Neural cell (in vitro differentiated cells): ENCODE measurements around the gene ZNF557.

Source experiments
- RAD21 ChIP-seq: fragments of 450-650 bp; conservative IDR thresholded peaks from 2 replicates; pipeline ENCODE4 v1.6.1; 2014; ENCODE audit warnings: antibody characterized with exemption, mild to moderate bottlenecking, moderate library complexity
- TF ChIP-seq, protein P1 (sequence below): fragments of 450-650 bp; IDR thresholded peaks from 2 replicates; pipeline ENCODE4 v1.5.1; 2014; ENCODE audit warnings: antibody characterized with exemption, mild to moderate bottlenecking, moderate library complexity; ENCODE audit not compliant: poor library complexity, severe bottlenecking
- TF ChIP-seq, protein P2 (sequence below): IDR thresholded peaks from 2 replicates; pipeline ENCODE4 v1.6.1; 2012; ENCODE audit warnings: borderline replicate concordance

DNA sequence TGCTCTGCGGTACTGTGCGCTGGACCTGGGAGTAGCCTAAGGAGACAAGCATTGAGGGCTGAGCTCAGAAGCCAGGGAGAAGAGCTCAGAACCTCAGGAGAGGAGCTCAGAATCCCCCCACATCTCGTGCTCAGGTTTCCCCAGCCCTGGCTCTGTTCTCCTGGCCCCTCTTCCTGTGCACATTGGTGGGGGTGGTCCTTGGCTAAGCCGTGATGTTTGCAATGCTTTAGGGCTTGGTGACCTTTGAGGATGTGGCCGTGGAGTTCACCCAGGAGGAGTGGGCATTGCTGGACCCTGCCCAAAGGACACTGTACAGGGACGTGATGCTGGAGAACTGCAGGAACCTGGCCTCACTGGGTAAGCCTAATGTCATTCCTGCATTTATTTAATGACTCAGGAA, 6.6 kb downstream of the ZNF557 start:
- TF ChIP-seq RAD21: no peak
- TF ChIP-seq, protein P1, sequence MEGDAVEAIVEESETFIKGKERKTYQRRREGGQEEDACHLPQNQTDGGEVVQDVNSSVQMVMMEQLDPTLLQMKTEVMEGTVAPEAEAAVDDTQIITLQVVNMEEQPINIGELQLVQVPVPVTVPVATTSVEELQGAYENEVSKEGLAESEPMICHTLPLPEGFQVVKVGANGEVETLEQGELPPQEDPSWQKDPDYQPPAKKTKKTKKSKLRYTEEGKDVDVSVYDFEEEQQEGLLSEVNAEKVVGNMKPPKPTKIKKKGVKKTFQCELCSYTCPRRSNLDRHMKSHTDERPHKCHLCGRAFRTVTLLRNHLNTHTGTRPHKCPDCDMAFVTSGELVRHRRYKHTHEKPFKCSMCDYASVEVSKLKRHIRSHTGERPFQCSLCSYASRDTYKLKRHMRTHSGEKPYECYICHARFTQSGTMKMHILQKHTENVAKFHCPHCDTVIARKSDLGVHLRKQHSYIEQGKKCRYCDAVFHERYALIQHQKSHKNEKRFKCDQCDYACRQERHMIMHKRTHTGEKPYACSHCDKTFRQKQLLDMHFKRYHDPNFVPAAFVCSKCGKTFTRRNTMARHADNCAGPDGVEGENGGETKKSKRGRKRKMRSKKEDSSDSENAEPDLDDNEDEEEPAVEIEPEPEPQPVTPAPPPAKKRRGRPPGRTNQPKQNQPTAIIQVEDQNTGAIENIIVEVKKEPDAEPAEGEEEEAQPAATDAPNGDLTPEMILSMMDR: no peak
- TF ChIP-seq, protein P2, sequence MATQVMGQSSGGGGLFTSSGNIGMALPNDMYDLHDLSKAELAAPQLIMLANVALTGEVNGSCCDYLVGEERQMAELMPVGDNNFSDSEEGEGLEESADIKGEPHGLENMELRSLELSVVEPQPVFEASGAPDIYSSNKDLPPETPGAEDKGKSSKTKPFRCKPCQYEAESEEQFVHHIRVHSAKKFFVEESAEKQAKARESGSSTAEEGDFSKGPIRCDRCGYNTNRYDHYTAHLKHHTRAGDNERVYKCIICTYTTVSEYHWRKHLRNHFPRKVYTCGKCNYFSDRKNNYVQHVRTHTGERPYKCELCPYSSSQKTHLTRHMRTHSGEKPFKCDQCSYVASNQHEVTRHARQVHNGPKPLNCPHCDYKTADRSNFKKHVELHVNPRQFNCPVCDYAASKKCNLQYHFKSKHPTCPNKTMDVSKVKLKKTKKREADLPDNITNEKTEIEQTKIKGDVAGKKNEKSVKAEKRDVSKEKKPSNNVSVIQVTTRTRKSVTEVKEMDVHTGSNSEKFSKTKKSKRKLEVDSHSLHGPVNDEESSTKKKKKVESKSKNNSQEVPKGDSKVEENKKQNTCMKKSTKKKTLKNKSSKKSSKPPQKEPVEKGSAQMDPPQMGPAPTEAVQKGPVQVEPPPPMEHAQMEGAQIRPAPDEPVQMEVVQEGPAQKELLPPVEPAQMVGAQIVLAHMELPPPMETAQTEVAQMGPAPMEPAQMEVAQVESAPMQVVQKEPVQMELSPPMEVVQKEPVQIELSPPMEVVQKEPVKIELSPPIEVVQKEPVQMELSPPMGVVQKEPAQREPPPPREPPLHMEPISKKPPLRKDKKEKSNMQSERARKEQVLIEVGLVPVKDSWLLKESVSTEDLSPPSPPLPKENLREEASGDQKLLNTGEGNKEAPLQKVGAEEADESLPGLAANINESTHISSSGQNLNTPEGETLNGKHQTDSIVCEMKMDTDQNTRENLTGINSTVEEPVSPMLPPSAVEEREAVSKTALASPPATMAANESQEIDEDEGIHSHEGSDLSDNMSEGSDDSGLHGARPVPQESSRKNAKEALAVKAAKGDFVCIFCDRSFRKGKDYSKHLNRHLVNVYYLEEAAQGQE: no peak
